GM20000 (cell line): ENCODE measurements around the gene TBC1D8.

ENCODE experiments used
- DNase-seq: peaks from one replicate; pipeline ENCODE4 v3.0.0; 2012; ENCODE audit warnings: low spot score
- TF ChIP-seq, protein P1 (sequence below): IDR thresholded peaks from 2 replicates; pipeline ENCODE4 v1.5.1; 2012; ENCODE audit warnings: mild to moderate bottlenecking, control low read depth; ENCODE audit errors: extremely low read depth, missing control alignments

Gene TBC1D8

DNA sequence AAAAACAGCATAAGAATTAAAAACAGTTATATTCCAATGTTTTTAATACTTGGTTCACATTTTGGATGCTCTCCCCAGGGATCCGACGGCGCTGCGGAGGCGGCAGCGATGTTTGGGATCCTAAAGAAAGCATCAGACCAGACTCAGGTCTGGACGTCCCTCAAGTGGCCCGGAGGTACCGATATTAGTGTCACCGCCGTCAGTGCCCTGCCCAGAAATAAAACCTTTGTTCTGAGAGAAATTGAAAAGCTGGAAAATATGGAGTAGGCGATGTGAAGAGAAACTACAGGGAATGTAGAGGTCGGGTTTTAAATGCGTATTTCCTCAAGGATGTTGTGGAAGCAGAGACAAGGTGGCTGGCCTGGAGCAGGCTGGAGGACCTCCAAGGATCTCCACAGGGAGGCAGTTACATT, 683 bp upstream of the TBC1D8 start:
- no peak for DNase-seq
- TF ChIP-seq, protein P1, sequence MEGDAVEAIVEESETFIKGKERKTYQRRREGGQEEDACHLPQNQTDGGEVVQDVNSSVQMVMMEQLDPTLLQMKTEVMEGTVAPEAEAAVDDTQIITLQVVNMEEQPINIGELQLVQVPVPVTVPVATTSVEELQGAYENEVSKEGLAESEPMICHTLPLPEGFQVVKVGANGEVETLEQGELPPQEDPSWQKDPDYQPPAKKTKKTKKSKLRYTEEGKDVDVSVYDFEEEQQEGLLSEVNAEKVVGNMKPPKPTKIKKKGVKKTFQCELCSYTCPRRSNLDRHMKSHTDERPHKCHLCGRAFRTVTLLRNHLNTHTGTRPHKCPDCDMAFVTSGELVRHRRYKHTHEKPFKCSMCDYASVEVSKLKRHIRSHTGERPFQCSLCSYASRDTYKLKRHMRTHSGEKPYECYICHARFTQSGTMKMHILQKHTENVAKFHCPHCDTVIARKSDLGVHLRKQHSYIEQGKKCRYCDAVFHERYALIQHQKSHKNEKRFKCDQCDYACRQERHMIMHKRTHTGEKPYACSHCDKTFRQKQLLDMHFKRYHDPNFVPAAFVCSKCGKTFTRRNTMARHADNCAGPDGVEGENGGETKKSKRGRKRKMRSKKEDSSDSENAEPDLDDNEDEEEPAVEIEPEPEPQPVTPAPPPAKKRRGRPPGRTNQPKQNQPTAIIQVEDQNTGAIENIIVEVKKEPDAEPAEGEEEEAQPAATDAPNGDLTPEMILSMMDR = no peak

DNA sequence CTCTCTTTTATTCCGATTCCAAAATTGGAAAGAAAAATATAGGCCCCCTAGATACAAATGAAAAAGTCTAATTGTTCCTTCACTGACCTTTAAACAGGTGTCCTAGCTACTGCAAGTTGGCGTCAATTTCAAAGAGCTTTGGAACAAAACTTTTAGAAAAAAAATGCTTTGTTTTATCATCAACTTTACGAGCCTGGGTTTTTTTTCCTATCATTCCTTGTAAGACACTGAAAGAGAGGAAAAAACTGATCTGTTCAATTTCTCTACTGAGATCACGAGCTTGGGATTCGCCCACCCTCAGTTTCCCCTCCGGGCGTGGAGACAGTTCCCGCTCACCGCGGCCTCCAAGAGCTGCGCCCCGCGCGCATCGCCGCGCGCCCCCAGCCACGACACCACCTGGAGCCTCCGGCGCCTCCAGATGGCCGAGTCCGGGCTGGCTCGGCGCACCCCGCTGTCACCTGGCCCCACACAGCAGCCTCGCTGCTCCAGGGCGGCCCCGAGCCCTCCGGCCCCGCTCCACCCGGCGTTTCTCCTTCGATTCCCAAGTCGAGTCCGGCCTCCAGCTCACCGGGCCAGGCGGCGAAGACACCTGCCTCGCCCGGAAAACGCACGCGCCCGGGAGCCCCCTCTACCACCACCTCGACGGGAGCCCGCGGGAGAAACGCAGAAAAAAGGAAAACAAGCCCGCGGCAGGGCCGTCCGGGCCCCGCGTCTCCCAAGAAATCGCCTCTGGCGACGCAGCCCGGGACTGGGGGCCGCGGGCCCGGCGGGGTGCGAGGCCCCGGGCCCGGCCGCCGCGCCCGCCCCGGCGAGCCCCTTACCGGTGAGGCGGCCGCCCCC, 656 bp downstream of the TBC1D8 start:
- TF ChIP-seq, protein P1 = no peak
- peak; percentile 71 for DNase-seq

DNA sequence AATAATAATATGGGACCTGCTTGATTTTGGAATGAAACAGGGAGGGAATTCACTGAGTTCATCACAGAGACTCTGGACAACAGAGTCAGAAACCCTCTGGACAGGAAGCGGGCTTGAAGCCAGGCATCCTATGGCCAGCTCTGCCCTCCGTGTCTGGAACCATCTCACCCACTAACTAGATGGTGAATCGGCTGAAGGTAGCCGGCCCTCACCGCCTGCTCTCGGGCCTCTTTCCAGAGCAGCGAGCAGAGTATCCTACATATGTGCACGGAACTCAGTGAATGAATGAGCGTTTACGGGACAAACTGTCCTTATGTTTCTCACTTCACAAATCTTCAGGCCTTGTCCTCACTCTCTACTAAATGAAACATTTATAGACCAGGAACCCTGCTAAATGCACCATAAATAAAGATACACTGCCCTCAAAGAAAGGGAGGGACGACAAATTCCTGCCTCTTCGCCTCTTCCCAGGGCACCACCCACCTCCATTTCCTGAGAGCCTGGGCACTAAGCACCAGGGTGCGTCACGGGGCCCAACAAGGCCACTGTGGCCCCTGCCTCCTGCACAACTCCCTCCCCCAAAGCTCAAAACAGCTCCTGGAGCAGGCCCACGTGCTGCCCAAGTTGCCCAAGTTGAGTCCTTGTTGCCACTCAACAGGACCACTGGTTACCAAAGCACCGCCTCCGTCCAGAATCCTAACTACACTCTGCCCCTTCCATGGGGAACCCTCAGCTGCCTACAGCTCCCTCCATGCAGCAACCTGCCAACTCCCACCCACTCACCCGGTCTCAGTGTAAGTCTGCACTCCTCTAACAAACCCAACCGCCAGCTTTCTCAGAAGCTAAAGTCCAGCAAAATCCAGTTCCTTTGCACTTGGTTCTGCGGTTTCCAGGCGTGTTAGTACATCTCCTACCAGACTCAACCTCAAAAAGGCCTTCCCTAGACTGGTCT, 1.7 kb downstream of the TBC1D8 start:
- no peak for DNase-seq

DNA sequence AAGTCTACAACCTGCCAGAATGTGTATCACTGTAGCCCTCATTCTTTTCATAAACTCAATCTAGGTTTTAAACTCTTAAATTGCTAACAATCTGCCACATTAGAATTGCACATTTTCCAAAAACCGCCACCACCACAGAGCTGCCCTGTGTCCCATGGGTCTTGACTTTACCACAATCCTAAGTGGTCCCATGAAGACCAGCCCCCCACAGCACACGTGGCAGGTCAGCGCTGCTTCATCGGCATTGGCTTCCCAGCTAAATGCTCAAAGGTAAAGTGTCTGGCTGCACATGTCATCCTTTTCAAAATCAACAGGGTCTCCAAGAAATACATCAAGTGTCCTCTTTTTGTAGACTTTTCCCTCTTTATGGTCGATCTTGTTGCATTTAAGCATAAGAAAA, 2.4 kb downstream of the TBC1D8 start:
- TF ChIP-seq, protein P1 = no peak
- no peak for DNase-seq

More for the DNA sequence above, 1.7 kb downstream of the TBC1D8 start:
- TF ChIP-seq, protein P1 = no peak

DNA sequence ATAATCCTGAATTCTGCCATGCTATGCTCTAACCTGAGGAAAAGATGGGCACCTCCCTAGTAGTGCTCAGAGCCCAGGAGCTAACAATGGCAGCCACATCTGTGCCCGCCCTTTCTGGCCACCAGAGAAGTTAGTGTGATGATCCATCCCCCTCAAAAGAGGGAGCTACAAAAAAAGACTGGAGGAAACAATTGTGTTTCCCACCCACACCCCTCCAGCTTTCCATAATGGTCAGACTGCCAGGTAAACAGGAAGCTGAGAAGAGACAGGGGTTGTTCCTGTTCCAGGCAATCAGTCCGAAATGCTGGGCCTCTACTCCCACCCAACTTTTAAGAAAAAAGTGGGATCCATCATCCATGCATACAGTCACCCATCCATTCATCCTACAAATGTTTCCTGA, 3.2 kb downstream of the TBC1D8 start:
- TF ChIP-seq, protein P1 = no peak

DNA sequence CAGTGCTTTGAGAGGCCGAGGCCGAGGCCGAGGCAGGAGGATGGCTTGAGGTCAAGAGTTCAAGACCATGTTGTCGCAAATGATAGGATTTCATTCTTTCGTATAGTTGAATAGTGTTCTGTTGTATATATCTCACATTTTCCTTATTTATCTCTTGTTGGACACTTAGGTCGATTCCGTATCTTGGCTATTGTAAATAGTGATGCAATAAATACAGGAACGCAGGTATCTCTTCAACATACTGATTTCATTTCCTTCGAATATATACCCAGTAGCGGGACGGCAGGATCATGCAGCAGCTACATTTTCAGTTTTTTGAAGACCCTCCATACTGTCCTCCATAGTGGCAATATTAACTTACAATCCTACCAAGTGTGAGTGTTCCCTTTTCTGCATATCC, 4.1 kb downstream of the TBC1D8 start:
- no peak for DNase-seq
- TF ChIP-seq, protein P1 = no peak

More for the DNA sequence above, 3.2 kb downstream of the TBC1D8 start:
- no peak for DNase-seq

DNA sequence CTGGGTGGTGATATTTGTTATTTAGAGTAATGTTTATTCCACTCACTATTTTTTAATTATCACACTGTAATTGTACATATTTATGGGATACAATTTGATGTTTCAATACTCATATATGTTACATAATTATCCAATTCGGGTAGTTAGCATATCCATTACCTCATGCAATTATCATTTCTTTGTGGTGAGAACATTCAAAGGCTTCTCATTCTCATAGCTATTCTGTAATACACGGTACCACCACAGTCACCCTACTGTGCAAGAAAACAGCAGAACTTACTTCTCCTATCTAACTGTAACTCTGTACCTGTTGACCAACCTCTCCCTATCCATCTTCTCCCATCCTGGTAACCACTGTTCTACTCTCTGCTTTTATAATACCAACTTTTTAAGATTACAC, 4.6 kb downstream of the TBC1D8 start:
- TF ChIP-seq, protein P1 = no peak
- DNase-seq = no peak
